Loucy (cell line): ENCODE measurements around the gene NCAPD3.

ENCODE experiments used
- H2AFZ ChIP-seq: fragments of 200-600 bp; sonication (generic); 2 replicates; pipeline ENCODE4 v1.6.0; 2016; ENCODE audit warnings: antibody characterized with exemption, mild to moderate bottlenecking, low read length, moderate library complexity
- H3F3A ChIP-seq: fragments of 200-600 bp; 2 replicates; pipeline ENCODE4 v1.6.0; 2016; ENCODE audit warnings: antibody characterized with exemption, low read depth, mild to moderate bottlenecking
- H3K27me3 ChIP-seq: fragments of 200-600 bp; sonication (generic); 2 replicates; pipeline ENCODE4 v1.6.1; 2014; ENCODE audit warnings: low read length, mild to moderate bottlenecking; ENCODE audit not compliant: insufficient read depth, poor library complexity, severe bottlenecking
- H3K36me3 ChIP-seq: fragments of 200-600 bp; sonication (generic); 2 replicates; pipeline ENCODE4 v1.6.1; 2016; ENCODE audit warnings: low read length; ENCODE audit not compliant: insufficient read depth
- H3K4me1 ChIP-seq: fragments of 200-600 bp; sonication (generic); 2 replicates; pipeline ENCODE4 v1.5.1; 2014; ENCODE audit warnings: low read length, mild to moderate bottlenecking; ENCODE audit not compliant: insufficient read depth, poor library complexity, severe bottlenecking
- H3K4me2 ChIP-seq: fragments of 200-600 bp; sonication (generic); 2 replicates; pipeline ENCODE4 v1.6.0; 2014; ENCODE audit warnings: antibody characterized with exemption, low read length, low read depth, mild to moderate bottlenecking; ENCODE audit not compliant: poor library complexity, severe bottlenecking
- H3K4me3 ChIP-seq: fragments of 200-600 bp; sonication (generic); 2 replicates; pipeline ENCODE4 v1.5.1; 2014; ENCODE audit warnings: low read length, mild to moderate bottlenecking, mixed read lengths; ENCODE audit not compliant: poor library complexity, severe bottlenecking
- H3K79me2 ChIP-seq: fragments of 200-600 bp; sonication (generic); 2 replicates; pipeline ENCODE4 v1.6.1; 2014; ENCODE audit warnings: low read length; ENCODE audit not compliant: insufficient read depth
- H3K9ac ChIP-seq: fragments of 200-600 bp; sonication (generic); 2 replicates; pipeline ENCODE4 v1.6.0; 2014; ENCODE audit warnings: mild to moderate bottlenecking, low read depth, low read length, moderate library complexity; ENCODE audit not compliant: poor library complexity, severe bottlenecking
- H3K9me2 ChIP-seq: fragments of 200-600 bp; sonication (generic); replicated peaks from 2 replicates; pipeline ENCODE4 v1.6.1; 2016; ENCODE audit warnings: low read depth, low read length, mixed read lengths
- H3K9me3 ChIP-seq: fragments of 200-600 bp; sonication (generic); 2 replicates; pipeline ENCODE4 v1.6.1; 2014; ENCODE audit warnings: mild to moderate bottlenecking, antibody characterized with exemption, low read length, low read depth; ENCODE audit not compliant: insufficient read depth
- H4K20me1 ChIP-seq: fragments of 200-600 bp; sonication (generic); 2 replicates; pipeline ENCODE4 v1.6.0; 2014; ENCODE audit warnings: antibody characterized with exemption, low read length, mild to moderate bottlenecking; ENCODE audit not compliant: insufficient read depth, poor library complexity, severe bottlenecking
- EZH2phosphoT487 ChIP-seq: fragments of 200-600 bp; IDR thresholded peaks from 2 replicates; pipeline ENCODE4 v1.6.1; 2018; ENCODE audit warnings: antibody characterized with exemption, mild to moderate bottlenecking, moderate library complexity, borderline replicate concordance
- TF ChIP-seq, protein P1 (sequence below): fragments of 200-600 bp; sonication (generic); conservative IDR thresholded peaks from 2 replicates; pipeline ENCODE4 v1.5.1; 2014; ENCODE audit warnings: mild to moderate bottlenecking, antibody characterized with exemption, low read length

Gene NCAPD3

DNA sequence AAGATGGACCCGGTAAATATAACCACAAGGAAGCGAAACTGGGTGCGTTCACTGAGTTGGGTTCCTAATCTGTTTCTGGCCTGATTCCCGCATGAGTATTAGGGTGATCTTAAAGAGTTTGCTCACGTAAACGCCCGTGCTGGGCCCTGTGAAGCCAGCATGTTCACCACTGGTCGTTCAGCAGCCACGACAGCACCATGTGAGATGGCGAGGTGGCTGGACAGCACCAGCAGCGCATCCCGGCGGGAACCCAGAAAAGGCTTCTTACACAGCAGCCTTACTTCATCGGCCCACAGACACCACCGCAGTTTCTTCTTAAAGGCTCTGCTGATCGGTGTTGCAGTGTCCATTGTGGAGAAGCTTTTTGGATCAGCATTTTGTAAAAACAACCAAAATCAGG, 74.4 kb downstream of the NCAPD3 start:
- no peaks in the 10 kb centered on the region for H3K79me2 ChIP-seq
- H2AFZ ChIP-seq = no peak overlapping the region
- no peaks in the 10 kb centered on the region for H3K27me3 ChIP-seq
- no peak overlapping the region for H3K9ac ChIP-seq
- TF ChIP-seq, protein P1, sequence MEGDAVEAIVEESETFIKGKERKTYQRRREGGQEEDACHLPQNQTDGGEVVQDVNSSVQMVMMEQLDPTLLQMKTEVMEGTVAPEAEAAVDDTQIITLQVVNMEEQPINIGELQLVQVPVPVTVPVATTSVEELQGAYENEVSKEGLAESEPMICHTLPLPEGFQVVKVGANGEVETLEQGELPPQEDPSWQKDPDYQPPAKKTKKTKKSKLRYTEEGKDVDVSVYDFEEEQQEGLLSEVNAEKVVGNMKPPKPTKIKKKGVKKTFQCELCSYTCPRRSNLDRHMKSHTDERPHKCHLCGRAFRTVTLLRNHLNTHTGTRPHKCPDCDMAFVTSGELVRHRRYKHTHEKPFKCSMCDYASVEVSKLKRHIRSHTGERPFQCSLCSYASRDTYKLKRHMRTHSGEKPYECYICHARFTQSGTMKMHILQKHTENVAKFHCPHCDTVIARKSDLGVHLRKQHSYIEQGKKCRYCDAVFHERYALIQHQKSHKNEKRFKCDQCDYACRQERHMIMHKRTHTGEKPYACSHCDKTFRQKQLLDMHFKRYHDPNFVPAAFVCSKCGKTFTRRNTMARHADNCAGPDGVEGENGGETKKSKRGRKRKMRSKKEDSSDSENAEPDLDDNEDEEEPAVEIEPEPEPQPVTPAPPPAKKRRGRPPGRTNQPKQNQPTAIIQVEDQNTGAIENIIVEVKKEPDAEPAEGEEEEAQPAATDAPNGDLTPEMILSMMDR = no peak
- TF ChIP-seq EZH2phosphoT487 = no peak
- H3K4me1 ChIP-seq = no peaks in the 10 kb centered on the region
- H3F3A ChIP-seq = no peaks in the 10 kb centered on the region
- no peaks in the 10 kb centered on the region for H3K9me3 ChIP-seq
- no peaks in the 10 kb centered on the region for H3K9me2 ChIP-seq
- no peak overlapping the region for H3K4me3 ChIP-seq
- peaks cover 43% of the 10 kb centered on the region; the same call in 1 of the 2 replicates for H3K36me3 ChIP-seq
- H3K4me2 ChIP-seq = no peak overlapping the region
- H4K20me1 ChIP-seq = no peaks in the 10 kb centered on the region

DNA sequence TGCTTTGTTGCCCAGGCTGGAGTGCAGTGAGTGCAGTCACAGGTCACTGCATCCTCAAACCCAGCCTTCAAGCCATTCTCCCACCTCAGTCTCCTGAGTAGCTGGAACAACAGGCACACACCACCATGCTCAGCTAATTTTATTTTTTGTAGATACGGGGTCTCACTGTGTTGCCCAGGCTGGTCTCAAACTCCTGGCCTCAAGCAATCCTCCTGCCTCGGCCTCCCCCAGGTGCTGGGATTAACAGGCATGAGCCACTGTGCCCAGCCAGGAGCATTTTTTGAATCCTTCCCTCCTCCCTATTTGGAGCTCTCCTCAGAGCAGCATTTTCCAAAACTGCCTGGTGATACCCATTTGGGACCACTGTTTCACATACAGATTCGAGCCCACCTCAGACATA, 77.2 kb downstream of the NCAPD3 start:
- H3K79me2 ChIP-seq = no peaks in the 10 kb centered on the region
- no peak overlapping the region for H2AFZ ChIP-seq
- H3K9ac ChIP-seq = no peak overlapping the region
- H3K9me2 ChIP-seq = no peaks in the 10 kb centered on the region
- H3K4me3 ChIP-seq = no peak overlapping the region
- H3K27me3 ChIP-seq = no peaks in the 10 kb centered on the region
- no peak for TF ChIP-seq EZH2phosphoT487
- TF ChIP-seq, protein P1 = no peak
- no peak overlapping the region for H3K4me2 ChIP-seq
- no peaks in the 10 kb centered on the region for H4K20me1 ChIP-seq
- H3K36me3 ChIP-seq = peaks cover 31% of the 10 kb centered on the region; the same call in 1 of the 2 replicates
- H3K4me1 ChIP-seq = no peaks in the 10 kb centered on the region
- no peaks in the 10 kb centered on the region for H3K9me3 ChIP-seq
- no peaks in the 10 kb centered on the region for H3F3A ChIP-seq

DNA sequence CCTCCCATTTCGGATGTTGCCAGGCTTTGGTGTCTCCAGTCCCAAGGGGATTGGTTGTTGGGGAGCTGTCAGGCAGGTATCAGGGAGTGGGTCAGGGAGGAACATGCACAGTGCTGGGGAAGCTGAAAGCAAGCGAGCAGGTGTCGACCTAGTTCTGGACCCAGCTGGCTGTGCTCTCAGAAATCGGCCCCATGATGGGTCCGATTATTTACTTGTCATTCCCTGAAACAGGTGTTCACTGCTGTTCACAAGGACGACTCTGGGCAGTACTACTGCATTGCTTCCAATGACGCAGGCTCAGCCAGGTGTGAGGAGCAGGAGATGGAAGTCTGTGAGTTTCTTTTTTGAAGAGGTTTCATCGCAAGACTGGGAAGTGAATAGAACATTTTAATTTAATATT, 78.1 kb downstream of the NCAPD3 start:
- TF ChIP-seq EZH2phosphoT487 = no peak
- TF ChIP-seq, protein P1 = no peak
- Histone ChIP-seq H3K4me1 (no peaks in the 10 kb centered on the region), H3K9ac (no peak overlapping the region), H4K20me1 (no peaks in the 10 kb centered on the region), H2AFZ (no peak overlapping the region), H3K4me3 (no peak overlapping the region), H3K9me2 (no peaks in the 10 kb centered on the region), H3K36me3 (peaks cover 22% of the 10 kb centered on the region; the same call in 1 of the 2 replicates), H3K27me3 (no peaks in the 10 kb centered on the region), H3K9me3 (no peaks in the 10 kb centered on the region), H3K4me2 (no peak overlapping the region), H3K79me2 (no peaks in the 10 kb centered on the region), H3F3A (no peaks in the 10 kb centered on the region)
